ENCODE results near the gene PRKCA.

Gene PRKCA

GRCh38 chr17:66779237-66779606 is 476.8 kb downstream of the PRKCA start:
- Histone ChIP-seq H3K27ac (no peak overlapping the region), H3K4me3 (no peak overlapping the region)
- no peak for DNase-seq (ENCODE audit: low spot score)
- TF ChIP-seq CTCF (IDR thresholded peaks at IDR 0.05) = no peak

GRCh38 chr17:66781135-66781534 is 478.7 kb downstream of the PRKCA start:
- DNase-seq (ENCODE audit: low spot score) = no peak

GRCh38 chr17:66782851-66783250 is 480.4 kb downstream of the PRKCA start:
- TF ChIP-seq CTCF (IDR thresholded peaks at IDR 0.05) = no peak
- no peak overlapping the region for H3K27ac ChIP-seq
- H3K4me3 ChIP-seq = no peak overlapping the region
- DNase-seq (ENCODE audit: low spot score) = no peak

More at GRCh38 chr17:66781135-66781534, 478.7 kb downstream of the PRKCA start:
- H3K27ac ChIP-seq = no peak overlapping the region
- H3K4me3 ChIP-seq = no peak overlapping the region
- TF ChIP-seq CTCF (IDR thresholded peaks at IDR 0.05) = no peak

GRCh38 chr17:66783656-66784381 is 481.4 kb downstream of the PRKCA start:
- H3K4me3 ChIP-seq = no peak overlapping the region
- H3K27ac ChIP-seq = no peak overlapping the region
- no peak for DNase-seq (ENCODE audit: low spot score)
- no peak for TF ChIP-seq CTCF (IDR thresholded peaks at IDR 0.05)

- Histone ChIP-seq H3K27ac (no peak overlapping the region), H3K4me3 (no peak overlapping the region)
- no peak for DNase-seq (ENCODE audit: low spot score)
- no peak for TF ChIP-seq CTCF (IDR thresholded peaks at IDR 0.05)
Observed at GRCh38 chr17:66784621-66785364, 482.4 kb downstream of the PRKCA start.

GRCh38 chr17:66786107-66786506 is 483.7 kb downstream of the PRKCA start:
- no peak for DNase-seq (ENCODE audit: low spot score)
- H3K27ac ChIP-seq = no peak overlapping the region
- no peak overlapping the region for H3K4me3 ChIP-seq
- TF ChIP-seq CTCF (IDR thresholded peaks at IDR 0.05) = no peak

- DNase-seq (ENCODE audit: low spot score) = no peak
- no peak for TF ChIP-seq CTCF (IDR thresholded peaks at IDR 0.05)
- H3K4me3 ChIP-seq = no peak overlapping the region
- H3K27ac ChIP-seq = no peak overlapping the region
Observed at GRCh38 chr17:66787914-66788313, 485.5 kb downstream of the PRKCA start.
